Body of pancreas (tissue), 4 donors: Measurements from ENCODE around the gene NDUFC1. TPM values are rescaled to one million over a fixed set of nuclear protein-coding genes. Genes with fewer than 3 reads are reported as not detected.

Experiments
- ATAC-seq: fragments of 150-250 bp; one replicate; pipeline ENCODE4 v1.9.1; 2016
- DNase-seq, 4 donors: peaks; one replicate each; pipeline ENCODE4 v3.0.0-alpha.2; 2019
- H3K27ac ChIP-seq, 4 donors: fragments of 200-600 bp; sonication (generic); 1 replicate in 3 of 4; 2 replicates in 1 of 4; pipeline versions ENCODE4 v1.5.1 to v1.6.1; 2016 to 2019; ENCODE audit warnings: mild to moderate bottlenecking in 1 of 4, mixed read lengths in 1 of 4, moderate library complexity in 1 of 4
- H3K27me3 ChIP-seq, 2 donors: fragments of 200-600 bp; sonication (generic); one replicate each; pipeline ENCODE4 v1.6.0; 2016; ENCODE audit warnings: mild to moderate bottlenecking in 1 of 2
- H3K36me3 ChIP-seq, 2 donors: fragments of 200-600 bp; sonication (generic); replicated peaks in 1 of 2; 2 replicates each; pipeline ENCODE4 v1.5.1; 2016; ENCODE audit warnings: low read depth in 2 of 2; ENCODE audit not compliant: insufficient read depth in 1 of 2
- H3K4me1 ChIP-seq: fragments of 200-600 bp; sonication (generic); one replicate; pipeline ENCODE4 v1.6.0; 2016
- H3K4me3 ChIP-seq, 2 donors: fragments of 200-600 bp; sonication (generic); 1 replicate in 1 of 2; 2 replicates in 1 of 2; pipeline ENCODE4 v1.5.1; 2016 to 2019
- H3K9me3 ChIP-seq, 3 donors: fragments of 200-600 bp; sonication (generic); 1 replicate in 2 of 3; 2 replicates in 1 of 3; pipeline ENCODE4 v1.5.1; 2016
- POLR2A ChIP-seq, 3 donors: fragments of 450-650 bp; IDR thresholded peaks; one replicate each; pipeline ENCODE4 v1.6.1; 2016; ENCODE audit warnings: antibody characterized with exemption in 3 of 3, mild to moderate bottlenecking in 2 of 3
- WGBS, 2 donors: methylation state at CpG; one replicate each; pipeline ENCODE4 v1.1.5; 2017; 5-methylcytosine and 5-hydroxymethylcytosine counted together
- intact Hi-C: fragments of 100-400 bp; cut with DNase I; formaldehyde crosslinking; loops from one replicate; pipeline ENCODE4 v1.15.1; 2023
- total RNA-seq, 2 donors: library from RNA; depleted of rRNA; stranded (reverse); fragments of >200 nt; gene quantifications; one replicate each; pipeline ENCODE4 v1.1.0, GENCODE V29; 2016
- TF ChIP-seq, protein P1 (sequence below), 7 experiments: fragments of 450-650 bp in 4 of 7; fragments of 200-600 bp in 3 of 7; sonication (generic) in 3 of 7; IDR thresholded peaks; one replicate each; pipeline ENCODE4 v1.5.1; 2016 to 2019; ENCODE audit warnings: antibody characterized with exemption in 7 of 7

NDUFC1 gene
- total RNA-seq, 2 donors from 2014 or later: 16.5 to 24.1 TPM

DNA sequence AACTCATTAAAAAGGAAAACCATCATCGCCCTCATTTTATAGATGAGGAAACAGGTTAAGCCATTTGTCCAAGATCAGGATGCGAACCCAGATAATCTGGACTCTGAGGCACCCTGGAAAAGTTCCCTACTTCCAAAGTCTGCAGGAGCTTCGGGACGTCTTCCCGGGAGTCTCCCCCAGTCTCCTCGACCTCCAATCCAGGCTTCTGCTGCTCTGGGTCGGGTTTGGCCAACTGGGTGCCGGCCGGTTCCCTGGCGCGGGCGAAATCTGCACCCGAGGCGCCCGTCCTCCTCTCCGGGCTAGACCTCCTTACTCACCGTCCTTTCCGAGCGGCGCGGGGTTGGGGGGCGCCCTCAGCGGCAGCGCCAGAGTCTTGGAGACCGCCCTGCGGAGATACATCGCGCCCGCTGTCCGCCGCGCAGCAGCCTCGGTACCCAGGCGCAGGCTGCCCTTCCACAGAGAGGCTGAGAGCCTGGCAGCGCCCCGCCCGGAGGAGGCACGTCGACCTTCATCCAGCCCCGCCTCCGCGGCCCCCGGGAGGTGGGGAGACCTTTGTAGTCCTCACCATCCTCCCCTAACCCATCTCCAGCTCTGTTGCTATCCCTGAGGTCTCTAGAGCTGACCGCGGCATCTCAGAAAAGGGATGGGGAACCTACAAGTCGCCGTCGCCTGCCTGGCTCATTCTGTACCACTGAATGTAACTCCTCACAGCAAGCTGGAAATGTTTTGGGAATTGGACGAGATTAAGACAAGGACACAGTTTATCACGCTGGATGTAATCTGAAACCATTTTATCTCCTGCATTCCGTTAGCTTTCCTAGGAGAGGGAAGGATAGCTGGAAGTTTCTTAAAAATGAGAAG, 22.3 kb downstream of the NDUFC1 start, which contains the start of gene MGARP:
MGARP (minus strand) TSS at position 466 of the 861 bp plus-strand sequence; CDS start at position 399, 67 bp downstream.
- H3K4me1 ChIP-seq: peaks cover 12% of the 10 kb centered on the region
- TF ChIP-seq, protein P1, sequence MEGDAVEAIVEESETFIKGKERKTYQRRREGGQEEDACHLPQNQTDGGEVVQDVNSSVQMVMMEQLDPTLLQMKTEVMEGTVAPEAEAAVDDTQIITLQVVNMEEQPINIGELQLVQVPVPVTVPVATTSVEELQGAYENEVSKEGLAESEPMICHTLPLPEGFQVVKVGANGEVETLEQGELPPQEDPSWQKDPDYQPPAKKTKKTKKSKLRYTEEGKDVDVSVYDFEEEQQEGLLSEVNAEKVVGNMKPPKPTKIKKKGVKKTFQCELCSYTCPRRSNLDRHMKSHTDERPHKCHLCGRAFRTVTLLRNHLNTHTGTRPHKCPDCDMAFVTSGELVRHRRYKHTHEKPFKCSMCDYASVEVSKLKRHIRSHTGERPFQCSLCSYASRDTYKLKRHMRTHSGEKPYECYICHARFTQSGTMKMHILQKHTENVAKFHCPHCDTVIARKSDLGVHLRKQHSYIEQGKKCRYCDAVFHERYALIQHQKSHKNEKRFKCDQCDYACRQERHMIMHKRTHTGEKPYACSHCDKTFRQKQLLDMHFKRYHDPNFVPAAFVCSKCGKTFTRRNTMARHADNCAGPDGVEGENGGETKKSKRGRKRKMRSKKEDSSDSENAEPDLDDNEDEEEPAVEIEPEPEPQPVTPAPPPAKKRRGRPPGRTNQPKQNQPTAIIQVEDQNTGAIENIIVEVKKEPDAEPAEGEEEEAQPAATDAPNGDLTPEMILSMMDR (IDR thresholded peaks at IDR 0.05): no peak
- TF ChIP-seq POLR2A (IDR thresholded peaks at IDR 0.05): no peak
- no peaks in the 10 kb centered on the region for H3K9me3 ChIP-seq
- intact Hi-C loops: no loop called here
- no peak for ATAC-seq
- DNase-seq: peak in 1 of 4 donors; percentile 29
- no peaks in the 10 kb centered on the region for H3K36me3 ChIP-seq
- no peak within 1 kb of the TSS for H3K27ac ChIP-seq
- 8 to 17% methylated on average over 25 to 51 of the region's 51 CpGs for WGBS, 2 donors
- H3K4me3 ChIP-seq: peak within 1 kb of the TSS in 1 of 2 donors; percentile 25
- H3K27me3 ChIP-seq: peaks cover 0 to 12% of the 10 kb centered on the region in 2 donors

DNA sequence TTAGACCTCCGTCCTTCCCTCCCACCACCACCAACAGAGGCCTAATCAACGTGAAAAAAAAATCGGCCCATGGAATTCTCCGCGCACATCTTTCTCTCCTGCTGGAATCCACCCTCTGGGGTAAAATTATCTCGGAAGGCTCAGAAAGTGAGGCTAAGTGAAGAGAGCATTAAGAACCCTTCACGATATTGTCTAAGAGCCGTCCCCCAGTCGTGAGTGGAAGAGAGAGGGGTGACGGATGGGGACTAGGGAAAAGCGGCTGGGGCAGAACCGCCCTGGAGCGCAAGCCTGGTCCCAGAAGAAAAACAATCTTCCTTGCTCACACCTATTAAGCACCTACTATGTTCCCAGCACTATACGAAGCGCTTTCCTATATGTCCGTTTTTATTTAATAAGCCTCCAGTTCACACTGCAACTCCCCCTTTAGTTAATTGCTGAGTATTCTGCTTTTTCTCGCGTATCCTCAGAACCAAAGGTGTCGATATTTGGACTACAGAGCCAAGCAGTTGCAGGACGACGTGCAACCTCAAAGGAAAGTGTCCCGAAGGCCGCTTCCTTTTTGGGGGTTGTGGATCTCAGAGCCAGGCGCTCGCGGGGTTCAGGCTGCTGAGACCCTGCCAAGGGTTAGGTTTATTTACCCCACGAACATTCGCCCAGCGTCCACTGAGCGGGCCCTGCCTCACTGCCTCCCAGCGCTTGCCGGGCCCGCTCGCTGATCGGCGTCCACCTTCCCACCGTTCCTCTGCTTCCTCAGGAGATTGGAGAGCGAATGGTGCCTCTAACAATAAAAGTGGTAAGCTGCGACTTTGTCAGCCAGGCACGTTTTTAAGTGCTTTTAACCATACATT, 23.1 kb downstream of the NDUFC1 start:
- H3K27ac ChIP-seq: no peak overlapping the region
- H3K9me3 ChIP-seq: no peaks in the 10 kb centered on the region
- ATAC-seq (no peak), DNase-seq (peak in 1 of 4 donors; percentile 12)
- WGBS, 2 donors: 28 to 31% methylated on average over 40 of the region's 40 CpGs
- no peaks in the 10 kb centered on the region for H3K36me3 ChIP-seq
- H3K27me3 ChIP-seq: peaks cover 0 to 12% of the 10 kb centered on the region in 2 donors
- intact Hi-C loops: no loop called here
- TF ChIP-seq POLR2A (IDR thresholded peaks at IDR 0.05): no peak
- TF ChIP-seq, protein P1 (IDR thresholded peaks at IDR 0.05): no peak
- H3K4me3 ChIP-seq: no peak overlapping the region
- peaks cover 12% of the 10 kb centered on the region for H3K4me1 ChIP-seq

DNA sequence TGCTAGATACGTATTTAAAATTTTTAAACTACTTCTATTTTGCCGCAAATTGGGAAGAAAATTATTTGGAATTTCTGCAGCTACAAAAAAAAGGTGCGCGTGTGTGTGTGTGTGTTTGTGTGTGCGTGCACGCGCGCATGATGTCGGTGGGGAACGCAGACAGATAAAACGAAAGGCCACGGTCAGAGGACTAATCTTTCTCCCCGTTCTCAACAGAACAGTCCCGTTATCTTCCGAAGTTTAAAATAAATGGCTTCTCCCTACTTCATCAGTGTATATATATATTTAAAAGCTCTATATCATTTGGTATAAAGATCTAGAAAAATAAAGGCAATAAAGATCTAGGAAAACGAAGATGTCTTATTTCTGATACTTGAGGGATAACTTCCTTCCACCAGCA, 23.8 kb downstream of the NDUFC1 start:
- H3K36me3 ChIP-seq: no peaks in the 10 kb centered on the region
- 69 to 84% methylated on average over 16 of the region's 16 CpGs for WGBS, 2 donors
- H3K4me3 ChIP-seq: no peak overlapping the region
- DNase-seq: no peak
- no peak overlapping the region for H3K27ac ChIP-seq
- intact Hi-C loops: no loop called here
- TF ChIP-seq, protein P1 (IDR thresholded peaks at IDR 0.05): no peak
- TF ChIP-seq POLR2A (IDR thresholded peaks at IDR 0.05): no peak
- H3K4me1 ChIP-seq: peaks cover 12% of the 10 kb centered on the region
- peaks cover 0 to 12% of the 10 kb centered on the region in 2 donors for H3K27me3 ChIP-seq
- ATAC-seq: no peak
- H3K9me3 ChIP-seq: no peaks in the 10 kb centered on the region

DNA sequence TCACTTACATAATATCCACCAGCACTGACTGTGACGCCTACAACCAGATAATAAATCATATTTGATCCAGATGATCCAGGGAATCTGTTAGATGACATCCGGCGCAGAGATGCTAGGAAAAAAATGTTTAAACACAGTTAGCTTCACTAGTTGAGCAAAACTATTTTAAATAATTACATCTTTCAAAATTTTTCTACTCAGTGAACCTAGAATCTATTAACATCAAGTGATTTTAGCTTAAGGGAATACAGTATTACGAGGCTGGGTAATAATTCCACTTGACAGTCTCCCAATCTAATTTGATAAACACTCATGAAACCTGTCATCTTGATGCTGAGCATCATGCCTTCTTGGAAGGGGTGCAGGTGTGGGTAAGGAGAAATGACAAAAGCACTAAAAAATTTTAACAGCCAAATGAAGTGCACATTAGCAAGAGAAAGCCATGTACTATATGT, 27.0 kb downstream of the NDUFC1 start:
- H3K27ac ChIP-seq: no peak overlapping the region
- H3K9me3 ChIP-seq: no peaks in the 10 kb centered on the region
- intact Hi-C loops: no loop called here
- no peak overlapping the region for H3K4me3 ChIP-seq
- WGBS, 2 donors: 88 to 92% methylated on average over 4 of the region's 4 CpGs
- no peak for DNase-seq
- no peak for ATAC-seq
- TF ChIP-seq, protein P1 (IDR thresholded peaks at IDR 0.05): no peak
- TF ChIP-seq POLR2A (IDR thresholded peaks at IDR 0.05): no peak
- H3K27me3 ChIP-seq: peaks cover 0 to 12% of the 10 kb centered on the region in 2 donors
- no peaks in the 10 kb centered on the region for H3K36me3 ChIP-seq
- peaks cover 12% of the 10 kb centered on the region for H3K4me1 ChIP-seq
